ENCODE results near the gene MIB2. TPM values are rescaled to one million over a fixed set of nuclear protein-coding genes. Genes with fewer than 3 reads are reported as not detected.
A peak's percentile ranks its signal among the peaks of the same experiment; 100 is the strongest.

The MIB2 gene
- total and polyA plus RNA-seq, 2 of the 4 experiments (the other 2 are of a cell fraction): 17.2 to 47.8 TPM

- Histone ChIP-seq H4K20me1 (ENCODE audit: insufficient read depth, low read length) (no peaks in the 10 kb centered on the region), H2AFZ (replicated peaks; ENCODE audit: low read length, poor library complexity) (no peak overlapping the region), H2BK120ac (ENCODE audit: low read depth, low read length) (no peak overlapping the region), H3K9me1 (ENCODE audit: insufficient read depth, low read length) (no peaks in the 10 kb centered on the region), H4K5ac (ENCODE audit: low read depth, low read length) (no peak overlapping the region), H2BK15ac (ENCODE audit: low read depth, low read length) (no peak overlapping the region), H3K9ac (ENCODE audit: low read depth, low read length) (no peak overlapping the region), H3K23ac (ENCODE audit: low read depth, low read length) (no peak overlapping the region), H2BK5ac (ENCODE audit: low read depth, low read length, poor library complexity, severe bottlenecking) (no peak overlapping the region), H3K14ac (replicated peaks; ENCODE audit: low read depth, low read length) (no peak overlapping the region), H3K4ac (ENCODE audit: low read depth, low read length) (no peak overlapping the region), H2BK20ac (ENCODE audit: low read depth, low read length) (no peak overlapping the region), H4K91ac (ENCODE audit: insufficient read depth, low read depth, low read length) (no peak overlapping the region), H2AK9ac (replicated peaks; ENCODE audit: low read depth, low read length, poor library complexity) (no peak overlapping the region), H3K56ac (ENCODE audit: extremely low read depth, insufficient read depth, low read length) (no peak overlapping the region), H3K4me3 (ENCODE audit: insufficient read depth, low read depth, low read length) (no peak overlapping the region), H3K27ac (ENCODE audit: insufficient read depth, low read length) (no peak overlapping the region), H4K8ac (ENCODE audit: low read depth in 2 of 2, low read length in 2 of 2) (no peak overlapping the region), H3K36me3 (ENCODE audit: control insufficient read depth, insufficient read depth, low read length) (no peaks in the 10 kb centered on the region), H3K4me2 (ENCODE audit: low read depth, low read length) (no peak overlapping the region), H3K18ac (ENCODE audit: low read depth, low read length) (no peak overlapping the region), H2AK5ac (ENCODE audit: low read depth, low read length) (no peak overlapping the region), H3K9me3 (ENCODE audit: control insufficient read depth, insufficient read depth, low read length) (no peaks in the 10 kb centered on the region), H3K4me1 (ENCODE audit: control insufficient read depth, insufficient read depth, low read length) (no peaks in the 10 kb centered on the region), H3K79me1 (ENCODE audit: low read depth in 1 of 2, low read length in 2 of 2) (no peaks in the 10 kb centered on the region), H3K27me3 (ENCODE audit: control insufficient read depth, insufficient read depth, low read length) (peaks cover 9% of the 10 kb centered on the region; the same call in 1 of the 2 replicates)
- ChIA-PET CTCF (no interaction called here), POLR2A (ENCODE audit: unreplicated experiment) (no interaction called here)
- in situ Hi-C loops (cut with MboI; ENCODE audit: low sequenced_read_pairs): no loop called here
- dilution Hi-C loops (cut with HindIII; ENCODE audit: low sequenced_read_pairs, unreplicated experiment): no loop called here
- no TSS peak for BruUV-seq (replicated peaks)
- peak; percentile 34 for DNase-seq
- intact Hi-C loops (cut with micrococcal nuclease): no loop called here
- TF ChIP-seq SMC3 (IDR thresholded peaks at IDR 0.05; ENCODE audit: low read depth, low read length) (no peak), CEBPB (IDR thresholded peaks at IDR 0.05; ENCODE audit: low read depth, low read length) (no peak), MAFK (IDR thresholded peaks at IDR 0.05; ENCODE audit: low read depth, low read length) (no peak), RFX5 (IDR thresholded peaks at IDR 0.05; ENCODE audit: low read depth, low read length) (no peak), BHLHE40 (IDR thresholded peaks at IDR 0.05; ENCODE audit: low read depth, low read length) (no peak), MXI1 (IDR thresholded peaks at IDR 0.05; ENCODE audit: borderline replicate concordance, low read depth, low read length) (no peak), ELK1 (IDR thresholded peaks at IDR 0.05; ENCODE audit: borderline replicate concordance, low read depth, low read length) (no peak), CHD1 (IDR thresholded peaks at IDR 0.05; ENCODE audit: low read depth, low read length) (no peak), NFE2L2 (IDR thresholded peaks at IDR 0.05; ENCODE audit: low read depth, low read length) (no peak), POLR2A (IDR thresholded peaks at IDR 0.05; ENCODE audit: low read depth, low read length) (no peak), RCOR1 (IDR thresholded peaks at IDR 0.05; ENCODE audit: insufficient replicate concordance, low read length) (no peak), FOS (IDR thresholded peaks at IDR 0.05; ENCODE audit: low read depth, low read length) (no peak)
- no peak for ATAC-seq (ENCODE audit: low read depth)
- 83% methylated on average over 2 of the region's 13 CpGs; no CpG with 5 or more reads in 1 of the 2 experiments for WGBS, 2 experiments (ENCODE audit: extremely low coverage in 2 of 2, insufficient read length in 1 of 2)
These were observed 23.8 kb upstream of the MIB2 start for GRCh38 chr1:1591452-1591851.
